Measurements from ENCODE around the gene HCAR3. TPM values are rescaled to one million over a fixed set of nuclear protein-coding genes. Genes with fewer than 3 reads are reported as not detected.

Gene HCAR3
- total RNA-seq: 0.16 TPM in 1 of 2 replicates, not detected in the other

GRCh38 chr12:122716658-122717057, at the start of gene HCAR3:
Gene HCAR3, minus strand, starts transcription at chr12:122716811. Its CDS starts 74 bp downstream, at chr12:122716737.

GRCh38 chr12:122752464-122753318, 36.1 kb upstream of the HCAR3 start, which contains the start of gene DENR:
Gene DENR, plus strand, starts transcription at chr12:122752824. Its CDS starts 878 bp downstream, at chr12:122753702.

GRCh38 chr12:122730215-122731014, 13.8 kb upstream of the HCAR3 start, which contains the start of gene HCAR1:
Gene HCAR1, minus strand, starts transcription at chr12:122730844. Its CDS starts 505 bp downstream, at chr12:122730339.

GRCh38 chr12:122702890-122703611, 13.6 kb downstream of the HCAR3 start, which contains the start of gene HCAR2:
Gene HCAR2, minus strand, starts transcription at chr12:122703357. Its CDS starts 74 bp downstream, at chr12:122703283.

Other genes starting within 250 kb of the HCAR3 start
- 11.7 and 16.8 TPM in 2 replicates for gene ZCCHC8, start 215.9 kb downstream of the HCAR3 start, total RNA-seq
- gene RSRC2, start 189.9 kb downstream of the HCAR3 start, total RNA-seq: 11.8 and 15.3 TPM in 2 replicates
- gene KNTC1, start 189.6 kb downstream of the HCAR3 start, total RNA-seq: 5.2 and 35.5 TPM in 2 replicates
- 0.13 TPM in 1 of 2 replicates, not detected in the other for gene HCAR2, start 13.5 kb downstream of the HCAR3 start, total RNA-seq
- gene HCAR1, start 14.0 kb upstream of the HCAR3 start, total RNA-seq: 1.8 and 3.4 TPM in 2 replicates
- gene DENR, start 36.0 kb upstream of the HCAR3 start, total RNA-seq: 21.9 and 31.1 TPM in 2 replicates
- gene CCDC62, start 57.8 kb upstream of the HCAR3 start, total RNA-seq: 0.16 and 0.25 TPM in 2 replicates
- 32.6 and 76.2 TPM in 2 replicates for gene HIP1R, start 118.6 kb upstream of the HCAR3 start, total RNA-seq
- gene VPS37B, start 179.3 kb upstream of the HCAR3 start, total RNA-seq: 32.3 and 33.6 TPM in 2 replicates
- 7.0 and 9.1 TPM in 2 replicates for gene ABCB9, start 249.7 kb upstream of the HCAR3 start, total RNA-seq

All from mesangial cell (primary cell).